Stimulated activated naive CD4-positive, alpha-beta T cell treated with Interleukin-2 at 50 U/mL for 16 hours (primary cell): ENCODE measurements around the gene STRAP.
"Not testable (repeated sequence)": the region's sequence is repeated elsewhere in the genome, so short reads cannot be mapped to it uniquely, and the experiment has no call there.

Source experiments
- DNase-seq: peaks from one replicate; lab custom pipeline; 2025; lab: John Stamatoyannopoulos, UW

STRAP gene

DNA sequence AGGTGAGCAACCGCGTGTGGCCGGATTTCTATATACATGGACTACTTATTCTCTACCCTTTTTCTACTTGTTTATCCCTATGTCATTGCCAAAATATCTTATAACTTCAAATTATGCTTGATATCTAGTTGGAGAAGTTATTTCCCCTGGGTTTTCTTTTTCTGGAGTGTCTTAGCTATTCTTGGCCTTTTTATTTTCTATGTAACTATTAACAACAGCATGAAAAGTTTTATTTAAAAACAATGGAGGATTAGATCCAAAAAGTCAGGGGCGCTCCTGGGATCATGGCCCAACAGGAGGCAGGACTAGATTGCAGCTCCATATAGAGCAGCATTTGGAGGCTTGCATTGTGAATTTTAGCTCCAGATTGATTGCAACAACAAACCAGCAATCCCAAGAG is 8.6 kb upstream of the STRAP start:
- no peak for DNase-seq

DNA sequence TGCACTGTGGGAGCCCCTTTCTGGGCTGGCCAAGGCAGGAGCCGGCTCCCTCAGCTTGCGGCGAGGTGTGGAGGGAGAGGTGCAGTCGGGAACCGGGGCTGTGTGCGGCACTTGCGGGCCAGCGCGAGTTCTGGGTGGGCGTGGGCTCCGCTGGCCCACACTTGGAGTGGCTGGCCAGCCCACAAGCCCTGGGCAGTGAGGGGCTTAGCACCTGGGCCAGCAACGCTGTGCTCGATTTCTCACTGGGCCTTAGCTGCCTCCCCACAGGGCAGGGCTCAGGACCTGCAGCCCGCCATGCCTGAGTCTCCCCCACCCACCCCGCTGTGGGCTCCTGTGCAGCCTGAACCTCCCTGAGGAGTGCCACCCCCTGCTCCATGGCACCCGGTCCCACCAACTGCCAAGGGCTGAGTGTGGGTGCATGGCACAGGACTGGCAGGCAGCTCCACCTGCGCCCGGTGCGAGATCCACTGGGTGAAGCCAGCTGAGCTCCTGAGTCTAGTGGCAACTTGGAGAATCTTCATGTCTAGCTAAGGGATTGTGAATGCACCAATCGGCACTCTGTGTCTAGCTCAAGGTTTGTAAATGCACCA is 7.5 kb upstream of the STRAP start:
- not testable (repeated sequence) for DNase-seq

DNA sequence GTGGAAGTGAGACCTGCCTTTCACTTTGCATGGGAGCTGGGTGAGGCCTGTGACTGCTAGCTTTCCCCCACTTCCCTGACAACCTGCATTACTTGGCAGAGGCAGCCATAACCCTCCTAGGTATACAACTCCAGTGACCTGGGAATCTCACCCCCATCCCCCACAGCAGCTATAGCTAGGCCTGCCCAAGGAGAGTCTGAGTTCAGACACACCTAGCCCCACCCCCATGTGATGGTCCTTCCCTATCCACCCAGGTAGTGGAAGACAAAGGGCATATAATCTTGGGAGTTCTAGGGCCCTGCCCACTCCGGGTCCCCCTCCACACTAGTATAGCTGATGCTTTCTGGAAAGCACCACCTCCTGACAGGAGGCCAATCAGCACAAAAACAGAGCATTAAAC is 6.3 kb upstream of the STRAP start:
- DNase-seq, result no peak

DNA sequence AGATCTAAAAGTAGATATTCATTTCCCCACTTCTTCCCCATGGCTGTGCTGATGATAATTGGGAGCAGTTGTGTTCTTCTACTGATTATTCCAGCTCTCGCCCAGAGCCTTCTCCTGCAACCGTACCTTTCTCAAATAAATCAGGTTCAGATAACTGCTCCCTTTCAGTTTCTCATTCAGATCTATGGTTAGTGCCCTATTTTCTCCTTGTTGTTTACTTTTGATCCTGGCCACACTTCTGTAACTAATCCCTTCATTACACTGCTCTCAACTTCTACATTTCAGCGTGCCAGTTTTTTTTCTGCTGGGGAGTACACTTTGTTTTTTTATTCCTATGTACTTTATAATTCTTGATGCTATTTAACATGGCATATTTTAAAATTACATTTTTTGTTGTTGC is 2.8 kb upstream of the STRAP start:
- no peak for DNase-seq

DNA sequence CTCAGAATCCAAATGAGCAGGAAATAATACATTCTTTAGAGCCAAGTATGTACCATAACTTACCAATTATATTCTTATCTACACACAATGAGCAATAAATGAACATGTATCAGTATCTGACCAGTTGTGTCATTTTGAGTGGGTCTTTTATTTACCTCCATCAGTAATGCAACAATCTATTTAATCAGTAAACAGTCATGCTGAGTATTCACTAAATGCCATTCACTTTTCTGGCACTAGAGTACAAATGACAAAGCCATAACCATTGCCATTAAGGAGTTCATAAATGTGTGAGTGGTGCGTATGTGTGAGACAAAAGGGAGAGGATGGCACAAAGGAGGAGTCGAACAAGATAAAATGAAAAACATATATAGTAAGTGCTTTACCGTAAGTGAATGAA is 1.5 kb upstream of the STRAP start:
- no peak for DNase-seq

DNA sequence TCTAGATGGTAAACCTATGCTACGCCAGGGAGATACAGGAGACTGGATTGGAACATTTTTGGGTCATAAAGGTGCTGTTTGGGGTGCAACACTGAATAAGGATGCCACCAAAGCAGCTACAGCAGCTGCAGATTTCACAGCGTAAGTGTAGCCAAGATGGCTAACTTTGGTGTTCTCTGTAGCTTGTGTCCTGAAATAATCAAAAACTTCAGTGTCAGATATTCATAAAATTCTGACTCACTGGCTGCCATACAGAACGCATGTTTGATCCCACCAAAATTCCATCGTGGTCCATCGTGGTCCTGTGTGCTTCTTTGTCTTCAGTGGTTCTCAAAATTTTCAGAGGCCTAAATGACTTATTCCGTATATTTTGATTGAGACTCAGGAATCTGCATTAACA is 1.3 kb downstream of the STRAP start:
- no peak for DNase-seq

DNA sequence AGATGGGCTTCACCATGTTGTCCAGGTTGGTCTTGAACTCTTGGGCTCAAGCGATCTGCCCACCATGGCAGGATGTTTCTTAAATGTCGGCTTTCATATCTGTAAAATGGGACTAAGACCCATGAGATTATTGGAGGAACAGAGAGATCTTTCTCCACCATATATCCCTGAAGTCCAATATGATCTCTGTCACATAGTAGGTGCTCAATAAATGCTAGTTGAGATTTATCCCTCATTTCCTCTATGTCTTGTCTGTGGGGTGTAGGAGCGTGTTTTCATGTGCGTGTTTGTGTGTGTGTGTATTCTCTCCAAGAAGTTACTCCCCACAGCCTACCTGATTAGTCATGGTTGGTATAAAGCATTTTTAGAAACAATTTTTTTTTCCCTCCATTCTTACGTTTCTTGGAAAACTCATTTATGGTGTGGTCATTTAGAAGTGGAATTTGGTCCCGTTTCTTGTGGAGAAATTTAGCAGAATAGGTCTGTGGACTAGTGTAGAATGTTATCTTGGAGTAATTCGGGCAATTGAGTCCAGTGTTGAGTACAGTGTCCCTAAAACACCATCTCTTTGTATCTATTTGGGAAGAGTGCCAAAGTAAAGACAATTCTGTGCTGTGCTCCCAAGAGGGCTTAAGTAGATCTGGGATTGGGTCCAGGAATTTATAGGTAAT is 4.3 kb downstream of the STRAP start:
- no peak for DNase-seq

DNA sequence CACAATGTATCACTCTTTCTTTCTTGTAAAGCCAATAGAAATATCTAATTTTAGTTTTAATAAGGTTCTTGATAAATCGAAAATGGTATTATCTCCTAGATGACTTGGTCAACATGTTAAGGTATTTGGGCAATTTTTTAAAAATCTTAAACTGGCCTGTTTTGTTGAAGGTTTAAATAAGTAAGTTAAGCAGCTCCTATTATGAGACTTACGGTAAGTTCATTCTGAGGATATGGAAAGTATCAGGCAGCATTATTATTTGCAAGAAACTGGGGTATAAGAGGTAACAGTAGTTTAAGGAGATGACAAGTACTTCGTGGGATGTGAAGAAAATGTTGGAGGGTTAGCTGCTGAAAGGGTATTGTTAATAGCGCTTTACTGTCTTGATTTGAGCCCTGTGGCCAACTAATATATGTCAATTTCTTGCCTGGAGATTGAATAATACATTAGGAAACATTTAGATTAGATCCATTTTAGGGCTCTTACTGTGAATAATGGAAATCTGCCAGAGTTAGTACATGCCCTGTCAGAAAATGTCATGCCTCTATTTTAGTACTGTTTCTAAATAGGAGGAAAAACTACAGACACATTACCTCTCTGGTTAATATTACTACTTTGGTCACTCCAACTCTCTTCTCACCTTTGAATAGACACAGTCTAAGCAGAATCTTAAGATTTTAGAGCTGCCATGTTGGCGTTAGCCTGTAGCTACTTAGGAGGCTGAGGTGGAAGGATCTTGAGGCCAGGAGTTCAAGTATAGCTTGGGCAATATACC is 5.0 kb downstream of the STRAP start:
- DNase-seq, result no peak

DNA sequence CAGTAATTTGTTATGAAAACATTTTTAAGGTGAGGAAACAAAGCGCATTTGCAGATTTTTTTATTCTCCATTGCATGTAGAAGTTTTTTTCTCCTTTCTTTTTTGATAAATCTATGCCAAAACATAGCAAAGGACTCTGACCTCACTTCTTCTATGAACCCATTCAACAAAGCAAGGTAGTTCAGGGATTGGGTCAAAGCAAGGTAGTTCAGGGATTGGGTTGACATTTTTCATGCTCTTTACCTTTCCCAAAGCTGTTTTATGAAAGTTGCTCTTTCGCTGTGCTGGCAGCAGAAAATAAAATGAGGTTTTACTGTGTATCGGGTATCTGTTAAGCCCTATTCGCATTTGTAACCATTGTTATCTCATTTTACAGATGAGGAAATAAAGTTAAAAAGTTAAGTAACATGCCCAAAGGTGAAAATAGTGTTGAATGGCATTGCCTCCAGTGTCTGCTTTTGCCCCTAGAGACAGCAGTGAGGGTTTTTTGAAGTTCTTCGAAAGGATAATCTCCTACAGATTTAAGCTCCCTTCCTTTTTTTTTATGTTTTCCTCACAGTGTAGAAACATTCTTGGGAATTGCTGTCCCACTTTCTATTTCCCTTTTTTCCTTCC is 10.6 kb downstream of the STRAP start:
- no peak for DNase-seq

DNA sequence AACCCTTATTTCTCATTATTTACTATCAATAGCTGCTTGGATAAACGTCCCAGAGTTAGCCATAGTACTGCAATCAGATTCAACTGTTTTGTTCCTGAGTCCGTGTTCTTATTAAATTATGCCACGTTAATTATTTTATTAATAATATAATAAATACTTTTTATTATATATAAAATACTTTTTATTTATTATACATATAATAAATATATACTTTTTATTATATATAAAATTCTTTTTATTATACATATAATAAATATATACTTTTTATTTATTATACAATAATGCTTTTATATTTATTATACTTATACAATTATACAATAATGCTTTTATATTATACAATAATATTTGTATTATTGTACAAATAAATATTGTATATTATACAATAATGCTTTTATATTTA is 11.1 kb downstream of the STRAP start:
- DNase-seq, result no peak

DNA sequence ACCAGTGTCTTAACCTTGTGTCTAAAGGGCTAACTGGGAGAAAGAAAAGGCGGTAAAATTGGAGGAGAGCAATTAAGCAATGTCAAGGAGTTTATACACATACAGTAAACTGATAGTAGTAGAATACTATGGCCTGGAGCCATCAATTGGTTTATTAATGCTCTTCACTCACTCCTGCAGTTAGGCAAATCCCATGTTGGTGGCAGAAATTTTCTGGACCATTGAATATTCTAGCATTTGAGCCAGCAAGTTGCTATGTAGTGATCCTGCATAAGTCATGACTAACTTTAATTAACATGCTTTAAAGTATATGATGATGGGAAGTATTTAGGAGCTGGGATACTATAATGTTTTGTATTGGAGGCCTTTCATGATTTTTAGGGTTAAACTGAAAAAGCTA is 14.7 kb downstream of the STRAP start:
- DNase-seq, result no peak

DNA sequence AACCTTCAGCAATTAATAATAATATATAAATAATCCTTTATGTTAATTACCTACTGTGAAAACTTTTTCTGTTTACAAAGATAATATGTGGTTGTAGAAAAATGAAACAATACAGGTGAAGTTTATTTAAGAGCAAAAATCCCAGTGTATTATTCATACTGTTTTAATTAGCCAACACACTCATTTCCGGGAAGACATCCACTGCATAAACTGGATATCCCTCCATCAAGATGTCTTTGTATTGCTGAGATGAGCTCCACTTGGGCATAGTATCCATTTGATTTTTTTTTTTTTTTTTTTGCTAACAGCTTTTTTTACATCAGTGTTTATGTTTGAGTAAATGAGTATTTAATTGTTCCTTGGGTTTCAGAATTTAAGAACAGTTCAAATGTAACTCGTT is 15.2 kb downstream of the STRAP start:
- no peak for DNase-seq

DNA sequence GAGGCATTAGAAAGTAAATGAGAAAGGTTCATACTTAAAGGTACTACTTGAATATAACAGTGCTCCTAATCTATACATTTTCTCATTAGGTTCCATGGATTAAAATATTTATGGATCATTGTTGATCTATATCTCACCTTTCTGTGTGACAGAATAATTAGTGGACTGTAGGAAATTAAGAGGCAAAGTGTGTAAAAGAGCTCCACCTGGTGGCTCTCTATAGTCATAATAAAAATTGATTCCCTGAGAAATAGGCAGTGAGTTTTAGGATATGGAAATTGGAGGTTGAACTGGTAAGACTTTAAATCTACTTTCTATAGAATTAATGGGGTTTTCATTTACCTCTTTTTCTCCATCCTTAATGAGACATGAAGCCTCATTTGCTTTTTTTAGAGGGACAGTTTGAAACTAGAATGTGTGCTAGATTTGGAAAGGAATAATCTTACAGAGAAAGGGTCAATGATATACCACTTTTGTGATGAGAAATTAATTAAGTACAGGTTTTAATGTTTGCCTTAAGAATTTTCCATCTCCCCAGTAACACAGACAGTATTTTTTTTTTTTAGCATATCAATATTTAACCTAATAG is 17.2 kb downstream of the STRAP start:
- DNase-seq, result no peak

DNA sequence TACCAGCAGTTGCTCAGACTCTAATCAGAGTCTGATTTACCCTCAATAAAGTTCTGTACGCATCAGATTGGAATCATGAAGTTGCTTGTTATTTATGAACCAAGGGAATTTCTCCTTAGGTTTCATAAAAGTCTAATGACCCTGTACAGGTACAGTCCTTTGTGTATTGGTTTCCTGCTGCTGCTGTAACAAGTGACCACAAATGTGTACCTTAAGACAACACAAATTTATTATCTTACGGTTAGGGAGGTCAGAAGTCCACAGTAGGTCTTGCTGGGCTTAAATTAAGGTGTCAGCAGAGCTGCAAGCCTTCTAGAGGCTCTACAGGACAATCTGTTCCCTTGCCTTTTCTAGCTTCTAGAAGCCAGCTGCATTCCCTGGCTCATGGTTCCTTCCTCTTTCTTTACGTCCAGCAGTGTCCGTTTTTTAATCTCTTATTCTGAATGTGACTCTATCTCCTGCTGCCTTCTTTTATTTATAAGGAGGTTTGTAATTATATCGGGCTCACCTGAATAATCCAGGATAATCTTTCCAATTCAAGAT is 22.3 kb downstream of the STRAP start:
- DNase-seq, result no peak

DNA sequence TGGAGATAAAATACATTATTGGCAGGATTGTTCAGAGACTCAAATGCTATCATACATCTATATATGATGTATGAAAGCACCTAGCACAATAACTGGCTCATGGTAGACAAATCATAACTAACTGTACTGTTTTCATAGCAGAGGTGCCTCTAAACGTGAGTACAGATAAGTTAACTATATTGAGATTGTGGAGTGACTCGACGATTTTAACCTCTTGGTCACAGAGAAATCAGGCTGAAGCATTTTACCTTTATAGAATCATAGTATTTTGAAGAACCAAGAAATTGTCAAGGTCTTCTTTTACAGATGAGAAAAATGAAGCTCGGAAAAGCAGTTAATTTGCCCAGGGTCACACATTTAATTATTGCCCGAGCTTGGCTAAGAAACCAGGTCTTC is 28.3 kb downstream of the STRAP start:
- DNase-seq, result no peak

DNA sequence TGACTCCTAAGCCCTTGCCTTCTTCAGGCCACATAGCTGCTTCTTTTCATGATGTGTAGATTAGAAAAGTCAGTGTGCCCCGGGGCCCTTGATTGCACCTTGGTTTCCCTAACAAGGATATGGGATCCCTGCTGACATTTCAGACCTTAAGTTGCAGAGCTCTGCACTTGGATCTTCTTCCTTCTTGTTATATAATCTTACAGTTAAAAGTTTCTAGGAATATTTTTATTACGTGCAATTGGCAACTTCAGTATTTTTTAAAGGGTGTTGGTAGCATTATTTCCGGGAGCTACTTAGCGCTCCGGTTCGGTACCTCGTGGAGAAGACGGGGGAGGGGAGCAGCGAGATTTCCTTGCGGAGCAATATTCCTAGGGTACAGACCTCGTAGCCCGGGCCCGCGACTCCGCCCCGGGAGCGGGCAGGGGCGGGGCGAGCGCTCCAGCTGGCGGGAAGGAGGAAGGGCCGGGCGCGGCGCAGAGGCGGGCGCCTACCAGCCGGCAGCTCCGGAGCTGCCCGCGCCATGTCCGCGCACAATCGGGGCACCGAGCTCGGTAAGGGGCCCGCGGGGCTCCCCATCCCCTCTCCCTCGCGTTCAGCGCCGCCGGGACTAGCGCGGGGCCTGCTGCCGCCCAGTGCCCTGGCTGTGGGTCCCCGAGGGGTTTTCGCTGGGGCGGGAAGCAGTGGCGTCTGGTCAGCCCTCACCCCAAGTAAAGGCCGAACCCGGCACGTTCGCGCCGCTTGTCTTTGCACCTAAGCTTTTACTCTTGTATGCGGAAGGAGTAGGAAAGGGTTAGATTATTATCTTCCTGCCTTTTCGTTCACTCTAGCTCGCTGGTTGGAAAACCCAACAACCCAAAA is 28.9 kb downstream of the STRAP start, which contains the start of gene DERA:
TSS of gene DERA (plus strand) at position 469 of the 858 bp plus-strand sequence. CDS start at position 521, 52 bp downstream.
- peak; percentile 54 for DNase-seq

DNA sequence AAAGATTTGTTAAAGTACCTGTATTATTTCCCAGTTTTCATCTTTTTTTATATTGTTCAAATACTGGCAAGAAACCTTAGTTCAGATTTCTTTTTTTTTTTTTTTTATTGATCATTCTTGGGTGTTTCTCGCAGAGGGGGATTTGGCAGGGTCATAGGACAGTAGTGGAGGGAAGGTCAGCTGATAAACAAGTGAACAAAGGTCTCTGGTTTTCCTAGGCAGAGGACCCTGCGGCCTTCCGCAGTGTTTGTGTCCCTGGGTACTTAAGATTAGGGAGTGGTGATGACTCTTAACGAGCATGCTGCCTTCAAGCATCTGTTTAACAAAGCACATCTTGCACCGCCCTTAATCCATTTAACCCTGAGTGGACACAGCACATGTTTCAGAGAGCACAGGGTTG is 29.7 kb downstream of the STRAP start:
- DNase-seq, result not testable (repeated sequence)

DNA sequence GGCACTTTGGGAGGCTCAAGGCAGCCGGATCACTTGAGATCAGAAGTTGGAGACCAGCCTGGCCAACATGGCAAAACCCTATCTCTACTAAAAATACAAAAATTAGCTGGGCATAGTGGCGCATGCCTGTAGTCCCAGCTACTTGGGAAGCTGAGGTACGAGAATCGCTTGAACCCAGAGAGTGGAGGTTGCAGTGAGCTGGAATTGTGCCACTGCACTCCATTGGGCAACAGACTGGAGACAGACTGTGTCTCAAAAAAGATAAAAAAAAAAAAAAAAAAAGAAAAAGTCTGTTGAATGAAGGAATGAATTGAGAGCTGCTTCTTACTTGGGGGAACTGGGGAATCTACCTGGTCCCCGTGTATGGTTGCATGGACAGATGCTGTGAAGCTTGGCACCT is 31.9 kb downstream of the STRAP start:
- DNase-seq, result not testable (repeated sequence)

DNA sequence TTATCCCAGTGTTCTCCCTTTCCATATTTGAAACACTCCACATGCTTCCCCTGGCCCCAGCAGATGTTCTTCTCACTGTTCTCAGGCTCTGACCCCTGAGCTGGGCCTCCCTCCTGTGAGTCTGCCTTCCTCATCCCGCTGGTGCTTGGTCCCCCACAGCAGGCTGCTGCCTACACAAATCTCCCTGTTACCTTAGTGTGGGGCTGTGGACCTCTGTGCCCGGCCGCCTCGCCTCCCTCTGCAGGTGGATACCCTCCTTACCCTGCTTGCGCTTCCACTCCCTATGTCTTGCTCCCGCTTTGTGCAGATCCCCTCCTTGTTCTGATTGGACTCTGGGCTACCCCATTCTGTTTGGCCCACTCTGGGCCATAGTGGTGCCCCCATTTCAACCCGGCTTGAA is 35.9 kb downstream of the STRAP start:
- no peak for DNase-seq

DNA sequence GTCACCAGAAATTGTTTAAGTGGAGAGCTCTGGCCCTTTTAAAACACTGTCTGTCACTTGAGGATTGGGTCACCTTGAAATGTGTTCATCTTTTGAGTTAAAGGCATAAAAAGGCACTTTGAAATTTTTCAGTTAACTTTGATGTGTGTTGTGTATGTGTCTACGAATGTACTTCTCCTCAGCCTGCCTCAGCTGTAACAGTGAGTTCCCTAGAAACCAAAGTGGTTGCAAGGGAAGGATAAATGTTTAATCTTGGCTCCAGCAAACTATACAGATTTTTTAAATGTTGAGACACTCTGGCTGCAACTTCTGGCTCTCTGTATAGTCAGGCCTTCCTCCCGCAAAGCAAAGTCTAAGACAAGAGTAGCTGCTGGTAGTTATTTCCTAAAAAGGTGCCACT is 37.2 kb downstream of the STRAP start:
- no peak for DNase-seq

DNA sequence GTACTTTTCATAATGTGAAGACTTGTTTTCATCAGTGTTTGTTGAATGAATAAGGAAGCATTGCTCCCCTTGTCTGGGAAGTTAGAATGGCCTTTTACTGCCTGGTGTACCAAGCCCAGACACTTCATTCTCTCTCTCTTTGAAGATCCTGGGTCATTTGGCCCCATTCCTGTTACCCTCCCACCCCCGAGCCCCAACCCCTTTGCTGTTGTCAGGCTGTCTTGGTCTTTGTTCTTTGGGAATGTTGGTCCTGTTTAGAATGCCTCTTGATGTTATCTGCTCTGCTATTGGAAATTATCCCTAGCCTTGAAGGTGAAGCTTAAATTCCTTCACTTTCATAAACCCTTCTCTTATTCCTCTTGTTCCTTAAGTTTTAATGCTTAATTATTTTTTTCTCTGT is 42.8 kb downstream of the STRAP start:
- DNase-seq, result no peak
